SK-N-MC (cell line): ENCODE measurements around the gene USP50.

Experiments used
- DNase-seq: peaks from one replicate; pipeline ENCODE4 v3.0.0-alpha.2; 2011; ENCODE audit warnings: low read depth, low spot score
- H3K27ac ChIP-seq: fragments of 200-600 bp; sonication (generic); 2 replicates; pipeline ENCODE4 v1.5.1; 2016; ENCODE audit warnings: mixed run types
- H3K36me3 ChIP-seq: fragments of 200-600 bp; sonication (generic); 2 replicates; pipeline ENCODE4 v1.6.1; 2017; ENCODE audit warnings: antibody characterized with exemption, low read length, mixed read lengths; ENCODE audit not compliant: insufficient read depth
- H3K4me3 ChIP-seq: fragments of 200-600 bp; sonication (generic); 2 replicates; pipeline ENCODE4 v1.5.1; 2016
- H3K9ac ChIP-seq: fragments of 200-600 bp; sonication (generic); 2 replicates; pipeline ENCODE4 v1.8.0; 2017; ENCODE audit warnings: mixed run types, mixed read lengths; ENCODE audit not compliant: insufficient read length
- H3K9me3 ChIP-seq: fragments of 200-600 bp; sonication (generic); 2 replicates; pipeline ENCODE4 v1.6.1; 2017; ENCODE audit warnings: low read depth, mild to moderate bottlenecking, antibody characterized with exemption, low read length, moderate library complexity, mixed read lengths
- EZH2 ChIP-seq: fragments of 200-600 bp; sonication (generic); IDR thresholded peaks from one replicate; pipeline ENCODE4 v1.6.1; 2017; ENCODE audit warnings: antibody characterized with exemption
- FOXP2 ChIP-seq: optimal IDR thresholded peaks from 2 replicates; pipeline ENCODE3; 2011; ENCODE audit warnings: mild to moderate bottlenecking, moderate library complexity; ENCODE audit not compliant: insufficient read depth; ENCODE audit errors: extremely low read length, control extremely low read depth
- POLR2AphosphoS5 ChIP-seq: IDR thresholded peaks from 2 replicates; pipeline ENCODE4 v1.6.1; 2012; ENCODE audit warnings: mild to moderate bottlenecking, low read depth, low read length, borderline replicate concordance

The USP50 gene

GRCh38 chr15:50493625-50494024 is 52.8 kb downstream of the USP50 start:
- Histone ChIP-seq H3K9me3 (no peaks in the 10 kb centered on the region), H3K27ac (no peak overlapping the region), H3K9ac (no peak overlapping the region), H3K4me3 (no peak overlapping the region), H3K36me3 (peaks cover 79% of the 10 kb centered on the region)
- TF ChIP-seq POLR2AphosphoS5 (no peak), FOXP2 (no peak)
- DNase-seq: no peak

GRCh38 chr15:50487287-50487686 is 59.2 kb downstream of the USP50 start:
- Histone ChIP-seq H3K36me3 (peaks cover 70% of the 10 kb centered on the region), H3K27ac (no peak overlapping the region), H3K4me3 (no peak overlapping the region), H3K9me3 (no peaks in the 10 kb centered on the region), H3K9ac (no peak overlapping the region)
- TF ChIP-seq EZH2: no peak
- no peak for TF ChIP-seq POLR2AphosphoS5
- TF ChIP-seq FOXP2: no peak
- no peak for DNase-seq

- Histone ChIP-seq H3K27ac (no peak overlapping the region), H3K36me3 (peaks cover 71% of the 10 kb centered on the region)
Observed at GRCh38 chr15:50485389-50485788, 61.1 kb downstream of the USP50 start.

GRCh38 chr15:50484781-50485180 is 61.7 kb downstream of the USP50 start:
- no peak overlapping the region for H3K4me3 ChIP-seq
- no peaks in the 10 kb centered on the region for H3K9me3 ChIP-seq
- H3K9ac ChIP-seq: no peak overlapping the region
- TF ChIP-seq POLR2AphosphoS5: no peak
- TF ChIP-seq FOXP2: no peak
- DNase-seq: no peak
- H3K27ac ChIP-seq: no peak overlapping the region
- peaks cover 71% of the 10 kb centered on the region for H3K36me3 ChIP-seq

More at GRCh38 chr15:50485389-50485788, 61.1 kb downstream of the USP50 start:
- Histone ChIP-seq H3K9ac (no peak overlapping the region), H3K4me3 (no peak overlapping the region), H3K9me3 (no peaks in the 10 kb centered on the region)
- DNase-seq: no peak
- TF ChIP-seq POLR2AphosphoS5: no peak
- TF ChIP-seq FOXP2: no peak
- no peak for TF ChIP-seq EZH2

DNA sequence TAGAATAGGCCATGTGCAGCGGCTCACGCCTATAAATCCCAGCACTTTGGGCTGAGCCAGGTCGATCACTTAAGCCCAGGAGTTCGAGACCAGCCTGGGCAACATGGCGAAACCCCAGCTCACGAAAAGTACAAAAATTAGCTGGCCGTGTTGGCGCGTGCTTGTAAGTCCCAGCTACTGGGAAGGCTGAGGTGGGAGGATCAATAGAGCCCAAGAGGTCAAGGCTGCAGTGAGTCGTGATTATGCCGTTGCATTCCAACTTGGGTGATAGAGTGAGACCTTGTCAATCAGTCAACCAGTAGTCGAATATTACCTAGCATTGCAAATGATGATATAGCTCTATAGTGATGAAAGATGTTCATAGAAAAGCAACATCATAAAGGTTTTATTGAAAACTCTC is 70.3 kb downstream of the USP50 start:
- DNase-seq: no peak
- Histone ChIP-seq H3K9me3 (no peaks in the 10 kb centered on the region), H3K9ac (no peak overlapping the region), H3K36me3 (peaks cover 47% of the 10 kb centered on the region), H3K27ac (no peak overlapping the region), H3K4me3 (no peak overlapping the region)
- TF ChIP-seq POLR2AphosphoS5: no peak
- no peak for TF ChIP-seq FOXP2
- no peak for TF ChIP-seq EZH2

GRCh38 chr15:50471072-50471471 is 75.4 kb downstream of the USP50 start:
- DNase-seq: no peak
- peaks cover 17% of the 10 kb centered on the region for H3K36me3 ChIP-seq
- no peak overlapping the region for H3K9ac ChIP-seq
- H3K27ac ChIP-seq: no peak overlapping the region
- TF ChIP-seq FOXP2 (no peak), POLR2AphosphoS5 (no peak), EZH2 (no peak)
- H3K9me3 ChIP-seq: no peaks in the 10 kb centered on the region
- H3K4me3 ChIP-seq: no peak overlapping the region

- DNase-seq: no peak
- Histone ChIP-seq H3K36me3 (peaks cover 20% of the 10 kb centered on the region), H3K27ac (no peak overlapping the region), H3K9ac (no peak overlapping the region), H3K9me3 (no peaks in the 10 kb centered on the region), H3K4me3 (no peak overlapping the region)
- TF ChIP-seq POLR2AphosphoS5: no peak
- TF ChIP-seq EZH2: no peak
- TF ChIP-seq FOXP2: no peak
Observed at GRCh38 chr15:50463423-50464358, 82.8 kb downstream of the USP50 start.

GRCh38 chr15:50458348-50459112 is 87.9 kb downstream of the USP50 start:
- Histone ChIP-seq H3K4me3 (no peak overlapping the region), H3K27ac (peak overlapping the region; percentile 19; the same call in 1 of the 2 replicates), H3K9ac (no peak overlapping the region), H3K36me3 (peaks cover 37% of the 10 kb centered on the region), H3K9me3 (no peaks in the 10 kb centered on the region)
- DNase-seq: no peak
- no peak for TF ChIP-seq POLR2AphosphoS5
- no peak for TF ChIP-seq EZH2
- TF ChIP-seq FOXP2: no peak
